22Rv1 (cell line): ENCODE results near the gene MPP3.

Source experiments
- CTCF ChIP-seq: fragments of 450-650 bp; IDR thresholded peaks from 2 replicates; pipeline ENCODE4 v1.5.1; 2017; ENCODE audit warnings: mild to moderate bottlenecking
- ZFX ChIP-seq: fragments of 450-650 bp; IDR thresholded peaks from 2 replicates; pipeline ENCODE4 v1.6.1; 2017; ENCODE audit warnings: antibody characterized with exemption, borderline replicate concordance

- TF ChIP-seq CTCF (no peak), ZFX (no peak)
Observed at GRCh38 chr17:43813386-43813785, 19.6 kb downstream of the MPP3 start.
